AG04450 (cell line): ENCODE measurements around the gene ID1. TPM values are rescaled to one million over a fixed set of nuclear protein-coding genes. Genes with fewer than 3 reads are reported as not detected.

ENCODE experiments used
- CTCF ChIA-PET: fragments of 300-600, 350-600 bp; formaldehyde crosslinking; extraction: SDS; loops from one replicate; lab custom pipeline; 2022; ENCODE audit warnings: antibody characterized with exemption, inconsistent platforms; lab: Charles Lee
- POLR2A ChIA-PET: fragments of 350-600 bp; formaldehyde crosslinking; extraction: SDS; loops from one replicate; lab custom pipeline; 2021; ENCODE audit warnings: antibody characterized with exemption, inconsistent platforms; lab: Yijun Ruan, JAX
- DNase-seq: peaks from one replicate; pipeline ENCODE4 v3.0.0-alpha.2; 2011; ENCODE audit warnings: low read depth, low spot score
- H3K27ac ChIP-seq: one replicate; pipeline ENCODE4 v1.5.1; 2012; ENCODE audit warnings: low read depth, low read length, control low read depth
- H3K27me3 ChIP-seq: one replicate; pipeline ENCODE4 v1.6.0; 2012; ENCODE audit warnings: low read length; ENCODE audit not compliant: control insufficient read depth, insufficient read depth
- H3K4me3 ChIP-seq: 2 replicates; pipeline ENCODE4 v1.5.1; 2011; ENCODE audit warnings: mild to moderate bottlenecking, low read depth, low read length, control low read depth
- H3K9me3 ChIP-seq: 2 replicates; pipeline ENCODE4 v1.5.1; 2012; ENCODE audit warnings: low read length; ENCODE audit not compliant: control insufficient read depth, insufficient read depth
- CTCF ChIP-seq: IDR thresholded peaks from 2 replicates; pipeline ENCODE4 v1.5.1; 2011; ENCODE audit warnings: low read depth, low read length, control low read depth, inconsistent platforms
- polyA plus RNA-seq: library from polyadenylated mRNA; depleted of rRNA; stranded (reverse); fragments of >200 nt; gene quantifications from 2 replicates; pipeline ENCODE4 v1.2.3, GENCODE V29; 2011

The ID1 gene
- polyA plus RNA-seq, 1 experiment, result 7.8 TPM

- DNase-seq, result no peak
- TF ChIP-seq CTCF, result no peak
- POLR2A ChIA-PET, result interaction anchor here (0.6 to 5.9 kb wide), 4 partner anchors 25 to 118 kb away, joined by 5 to 42 read pairs (median 12); partner anchors contain the start of gene ID1
- Histone ChIP-seq H3K27ac (peak overlapping the region; percentile 21), H3K9me3 (no peaks in the 10 kb centered on the region), H3K27me3 (no peaks in the 10 kb centered on the region), H3K4me3 (no peak overlapping the region)
- CTCF ChIA-PET, result interaction anchor here (3.8 to 23.4 kb wide), 3 partner anchors 7 to 157 kb away, joined by 17 to 1107 read pairs (median 148); partner anchors contain the start of gene ID1
Observed at GRCh38 chr20:31566658-31567379, 38.3 kb upstream of the ID1 start.

- no peak for TF ChIP-seq CTCF
- ChIA-PET CTCF (interaction anchor here (2.1 to 23.4 kb wide), 4 partner anchors 8 to 156 kb away, joined by 5 to 1107 read pairs (median 82); partner anchors contain the start of gene ID1), POLR2A (interaction anchor here (0.6 to 5.9 kb wide), 4 partner anchors 26 to 119 kb away, joined by 5 to 42 read pairs (median 12); partner anchors contain the start of gene ID1)
- no peaks in the 10 kb centered on the region for H3K27me3 ChIP-seq
- no peaks in the 10 kb centered on the region for H3K9me3 ChIP-seq
- no peak overlapping the region for H3K27ac ChIP-seq
- DNase-seq, result no peak
- no peak overlapping the region for H3K4me3 ChIP-seq
Observed at GRCh38 chr20:31567380-31567720, 37.7 kb upstream of the ID1 start.

GRCh38 chr20:31568041-31568731, 36.9 kb upstream of the ID1 start:
- peak; percentile 29 for TF ChIP-seq CTCF
- Histone ChIP-seq H3K27ac (peak overlapping the region; percentile 21), H3K27me3 (no peaks in the 10 kb centered on the region), H3K9me3 (no peaks in the 10 kb centered on the region), H3K4me3 (no peak overlapping the region)
- CTCF ChIA-PET, result interaction anchor here (0.6 to 23.4 kb wide), 12 partner anchors 9 to 179 kb away, joined by 3 to 1107 read pairs (median 4); partner anchors contain the start of gene ID1
- DNase-seq, result no peak
- POLR2A ChIA-PET, result interaction anchor here (1.7 to 5.9 kb wide), 3 partner anchors 37 to 44 kb away, joined by 5 to 42 read pairs (median 18); partner anchors contain the start of gene ID1

GRCh38 chr20:31568773-31569162, 36.3 kb upstream of the ID1 start:
- Histone ChIP-seq H3K27ac (peak overlapping the region; percentile 21), H3K27me3 (no peaks in the 10 kb centered on the region), H3K9me3 (no peaks in the 10 kb centered on the region), H3K4me3 (no peak overlapping the region)
- ChIA-PET POLR2A (interaction anchor here (0.7 to 5.9 kb wide), 4 partner anchors 37 to 70 kb away, joined by 5 to 42 read pairs (median 12); partner anchors contain the start of gene ID1), CTCF (interaction anchor here (0.8 to 23.4 kb wide), 14 partner anchors 9 to 155 kb away, joined by 3 to 1107 read pairs (median 4); partner anchors contain the start of gene ID1)
- TF ChIP-seq CTCF, result no peak
- DNase-seq, result no peak
